NCI-H1694 treated with DMSO at 0.1 percent for 48 hours (cell line): ENCODE measurements around the gene PRRG1.
"Not testable (repeated sequence)": the region's sequence is repeated elsewhere in the genome, so short reads cannot be mapped to it uniquely, and the experiment has no call there.

Source experiments
- DNase-seq: peaks from one replicate; lab custom pipeline; 2025; lab: John Stamatoyannopoulos, UW

PRRG1 gene

DNA sequence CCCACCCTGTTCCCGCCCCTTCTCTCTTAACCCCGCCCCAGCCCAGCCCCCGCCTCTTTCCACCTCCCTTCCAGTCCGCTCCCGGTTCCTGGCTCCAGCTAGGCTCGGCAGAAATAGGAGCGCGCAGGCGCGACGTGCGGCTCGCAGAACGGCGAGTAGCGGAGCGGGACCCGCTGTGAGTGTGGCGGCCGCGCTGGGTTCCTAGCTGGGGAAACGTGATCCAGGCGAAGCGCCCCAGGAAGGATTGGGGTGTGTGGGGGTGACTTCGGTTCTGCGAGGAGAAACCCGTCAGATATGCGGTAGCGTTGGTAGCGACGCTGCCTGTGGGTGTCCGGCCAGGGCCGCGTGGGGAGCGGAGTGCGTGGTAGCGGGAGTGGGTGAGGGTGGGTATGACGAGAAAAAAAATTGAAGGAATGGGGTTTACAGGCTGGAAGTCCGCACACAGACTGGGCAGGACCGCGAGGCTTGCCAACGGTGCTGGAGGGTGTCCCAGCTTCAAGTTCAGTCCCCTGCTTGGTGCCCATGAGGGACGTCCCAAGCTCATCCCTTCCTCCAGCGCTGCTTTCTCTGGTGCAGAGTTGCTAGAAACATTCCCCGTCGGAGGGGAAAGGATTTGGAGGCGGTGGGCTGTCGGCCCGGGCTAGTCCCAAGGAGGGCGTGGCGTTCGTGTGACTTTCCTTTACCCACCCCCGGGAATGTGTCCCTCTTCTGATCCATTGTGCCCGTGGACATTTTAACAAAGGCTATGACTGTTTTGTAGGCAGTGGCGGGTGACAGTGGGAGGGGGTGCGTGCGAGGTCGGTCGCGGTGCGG lies at the start of gene PRRG1:
Gene PRRG1, plus strand, starts transcription at position 144 of the 813 bp plus-strand sequence. CDS start 56,886 bp downstream, outside the sequence.
- peak; percentile 51 for DNase-seq

DNA sequence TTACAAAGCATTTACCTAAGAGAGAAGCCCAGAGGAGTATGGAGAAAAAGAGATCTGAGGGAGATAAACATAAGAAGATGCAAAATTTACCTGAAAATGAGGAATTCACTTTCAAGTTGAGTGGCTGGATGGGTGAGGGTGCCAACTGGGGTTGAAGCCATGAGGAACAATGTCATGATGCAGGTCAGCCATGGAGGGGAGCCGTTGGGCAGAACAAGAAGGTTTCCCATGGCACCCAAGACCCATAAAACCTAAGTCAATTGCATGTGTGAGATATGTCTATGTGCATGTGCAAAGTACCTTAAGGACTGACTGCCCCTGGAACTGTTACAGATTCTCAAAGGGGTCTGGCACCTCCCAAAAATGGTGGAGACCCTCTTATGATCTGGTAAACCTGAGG lies 46.6 kb upstream of the PRRG1 start:
- DNase-seq = peak; percentile 20

DNA sequence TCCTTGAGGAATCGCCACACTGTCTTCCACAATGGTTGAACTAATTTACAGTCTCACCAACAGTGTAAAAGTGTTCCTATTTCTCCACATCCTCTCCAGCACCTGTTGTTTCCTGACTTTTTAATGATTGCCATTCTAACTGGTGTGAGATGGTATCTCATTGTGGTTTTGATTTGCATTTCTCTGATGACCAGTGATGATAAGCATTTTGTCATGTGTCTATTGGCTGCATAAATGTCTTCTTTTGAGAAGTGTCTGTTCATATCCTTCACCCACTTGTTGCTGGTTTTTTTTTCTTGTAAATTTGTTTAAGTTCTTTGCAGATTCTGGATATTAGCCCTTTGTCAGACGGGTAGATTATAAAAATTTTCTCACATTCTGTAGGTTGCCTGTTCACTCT lies 43.9 kb upstream of the PRRG1 start:
- DNase-seq = not testable (repeated sequence)

DNA sequence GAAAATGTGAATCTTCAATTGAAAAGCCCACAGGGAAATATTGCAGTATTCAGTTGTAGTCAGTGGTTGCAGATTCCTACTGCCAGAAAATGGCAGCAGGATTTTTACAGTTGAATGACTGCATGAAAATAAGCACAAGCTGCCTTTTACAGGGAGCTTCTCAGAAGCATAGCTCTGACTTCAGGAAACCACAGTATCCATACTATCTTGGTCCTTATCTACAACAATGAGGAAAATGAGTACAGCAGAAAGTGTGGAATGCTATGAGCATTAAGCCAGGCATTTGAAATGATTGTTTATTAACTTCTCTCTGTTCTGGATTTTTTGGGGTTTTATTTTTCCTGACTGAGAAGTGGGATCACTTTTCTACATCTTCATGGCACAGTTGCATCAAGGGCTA lies 34.6 kb upstream of the PRRG1 start:
- no peak for DNase-seq

DNA sequence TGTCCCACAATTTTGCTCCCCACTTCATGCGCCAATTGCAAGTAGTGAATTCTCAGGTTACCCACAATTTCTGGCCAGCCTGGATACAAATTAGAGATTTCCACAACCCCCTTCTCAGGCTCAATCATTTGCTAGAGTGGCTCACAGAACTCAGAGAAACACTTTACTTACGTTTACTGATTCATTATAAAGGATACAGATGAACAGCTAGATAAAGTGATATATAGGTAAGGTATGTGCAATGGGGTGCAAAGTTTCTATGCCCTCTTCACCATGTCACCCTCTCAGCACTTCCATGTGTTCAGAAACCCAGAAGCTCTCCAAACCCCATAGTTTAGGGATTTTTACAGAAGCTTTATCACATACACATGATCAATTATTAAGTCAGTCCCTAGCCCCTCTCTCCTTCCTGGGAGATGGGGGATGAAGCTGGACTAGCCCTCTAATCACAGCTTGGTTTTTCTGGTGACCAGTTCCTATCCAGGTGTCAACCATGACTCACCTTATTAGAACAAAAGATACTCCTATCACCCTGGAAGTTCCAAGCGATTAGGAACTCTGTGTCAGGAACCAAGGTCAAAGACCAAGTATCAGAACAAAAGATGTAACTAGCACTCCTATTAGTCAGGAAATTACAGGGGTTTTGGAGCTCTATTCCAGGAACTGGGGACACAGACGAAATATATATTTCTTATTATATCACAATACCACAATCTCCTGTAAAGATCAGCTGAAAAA lies 33.5 kb upstream of the PRRG1 start:
- no peak for DNase-seq

DNA sequence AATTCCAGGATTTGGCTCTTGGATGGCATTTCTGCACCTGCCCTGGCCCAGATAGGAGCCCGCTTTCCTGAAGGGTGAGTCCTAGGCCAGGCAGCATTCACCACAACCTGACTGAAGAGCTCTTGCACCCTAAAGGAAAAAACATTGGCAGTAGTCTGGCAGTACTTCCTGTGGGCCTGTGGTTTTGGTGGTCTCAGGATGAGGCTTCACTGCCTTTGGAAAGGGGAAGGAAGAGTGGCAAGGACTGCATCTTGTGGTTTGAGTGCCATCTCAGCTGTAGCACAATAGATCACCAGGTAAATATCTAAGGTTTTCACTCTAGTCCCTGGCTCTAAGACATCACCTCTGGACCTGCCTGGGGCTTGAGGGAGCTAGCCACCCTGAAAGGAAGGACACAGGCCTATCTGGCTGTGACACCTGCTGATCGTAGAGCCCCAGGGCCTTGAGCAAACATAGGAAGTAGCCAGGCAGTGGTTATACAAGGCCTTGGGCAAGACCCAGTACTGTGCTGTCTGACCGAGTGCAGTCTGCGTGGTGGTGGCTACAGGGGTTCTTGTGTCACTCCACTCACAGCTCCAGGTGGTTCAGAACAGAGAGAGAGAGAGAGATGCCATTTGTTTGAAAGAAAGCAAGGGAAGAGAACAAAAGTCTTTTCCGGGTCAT lies 28.5 kb upstream of the PRRG1 start:
- no peak for DNase-seq

DNA sequence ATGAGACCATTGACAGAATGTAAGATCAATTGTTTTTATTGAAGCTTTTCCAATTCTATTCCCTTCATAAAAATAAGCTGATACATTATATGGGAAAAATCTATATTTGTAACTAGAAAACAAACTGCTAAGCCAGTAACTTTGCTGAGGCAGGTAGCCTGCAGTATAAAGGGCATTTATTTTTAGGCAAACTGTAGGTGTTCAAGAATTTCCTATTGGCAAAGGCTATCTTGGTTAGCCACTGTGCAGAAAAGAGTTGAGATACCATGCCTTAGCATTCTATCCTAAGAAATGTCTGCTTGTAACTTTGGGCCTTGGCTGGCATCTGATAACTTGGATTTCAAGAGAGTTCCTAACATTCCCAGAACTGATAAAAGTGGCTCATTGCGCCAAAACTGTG lies 18.5 kb upstream of the PRRG1 start:
- DNase-seq = no peak

DNA sequence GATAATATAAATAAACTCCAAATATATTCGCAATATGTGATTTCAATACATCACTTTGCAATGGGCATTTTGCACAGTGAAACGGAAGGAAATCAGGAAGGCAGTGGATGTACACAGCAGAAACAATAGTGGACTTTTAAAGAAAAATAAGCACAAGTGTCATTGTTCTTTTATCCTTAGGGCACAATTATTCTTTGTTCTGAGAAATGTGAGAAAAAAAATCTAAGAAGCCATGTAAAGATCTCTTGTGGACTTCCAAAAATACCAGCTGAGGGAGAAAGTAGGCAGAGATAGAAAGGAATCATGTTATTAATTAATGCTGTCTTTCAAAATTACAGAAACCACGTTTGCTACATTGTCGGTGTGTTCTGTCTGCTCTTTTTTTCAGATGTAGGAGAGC lies 17.6 kb upstream of the PRRG1 start:
- no peak for DNase-seq

DNA sequence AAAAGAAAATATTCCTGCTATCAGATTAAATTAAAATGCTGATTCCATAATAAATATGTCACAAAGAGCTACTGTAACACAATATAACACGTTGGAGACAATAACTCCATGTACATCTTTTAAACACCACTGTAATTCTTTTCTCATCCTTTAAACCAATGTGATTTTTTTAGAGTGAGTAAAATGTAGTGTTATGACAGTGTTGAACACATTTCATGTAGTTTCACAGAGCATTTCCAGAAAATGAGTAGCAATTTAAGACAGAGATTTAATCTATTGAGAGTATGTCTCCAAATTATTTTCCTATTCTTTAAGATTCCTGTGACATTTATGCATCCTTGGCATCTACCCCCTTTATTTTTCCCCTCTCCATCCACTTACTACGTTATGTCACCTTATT lies 17.1 kb upstream of the PRRG1 start:
- DNase-seq = no peak

DNA sequence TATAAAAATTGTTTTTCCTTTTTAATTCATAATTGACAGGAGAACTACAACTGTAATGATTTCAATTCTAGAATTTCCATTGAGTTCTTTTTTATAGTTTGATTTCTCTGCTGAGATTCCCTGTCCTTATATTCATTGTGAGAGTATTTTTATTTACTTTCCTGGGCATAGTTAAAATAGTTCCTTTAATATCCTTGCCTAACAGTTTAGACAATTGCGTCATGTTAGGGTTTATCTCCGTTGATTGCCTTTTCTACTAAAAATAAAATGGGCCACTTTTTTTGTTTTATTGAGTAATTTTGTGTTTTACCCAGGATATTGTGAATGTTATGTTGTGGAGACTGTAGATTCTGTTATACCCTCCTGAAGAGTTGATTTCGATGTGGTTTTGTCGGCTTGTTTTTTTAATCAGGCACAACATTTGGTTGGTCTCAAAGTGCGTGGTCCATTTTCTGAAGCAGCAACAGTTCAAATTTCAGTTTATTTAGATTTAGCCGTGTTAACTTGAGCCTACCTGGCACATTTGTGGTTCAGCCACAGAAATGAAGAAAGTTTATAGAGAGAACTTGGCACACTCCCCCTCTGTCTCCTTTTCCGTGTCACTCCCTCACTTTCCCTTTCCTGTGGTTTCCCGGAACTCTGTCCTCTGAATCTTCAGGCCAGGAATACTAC lies 16.0 kb upstream of the PRRG1 start:
- DNase-seq = no peak

DNA sequence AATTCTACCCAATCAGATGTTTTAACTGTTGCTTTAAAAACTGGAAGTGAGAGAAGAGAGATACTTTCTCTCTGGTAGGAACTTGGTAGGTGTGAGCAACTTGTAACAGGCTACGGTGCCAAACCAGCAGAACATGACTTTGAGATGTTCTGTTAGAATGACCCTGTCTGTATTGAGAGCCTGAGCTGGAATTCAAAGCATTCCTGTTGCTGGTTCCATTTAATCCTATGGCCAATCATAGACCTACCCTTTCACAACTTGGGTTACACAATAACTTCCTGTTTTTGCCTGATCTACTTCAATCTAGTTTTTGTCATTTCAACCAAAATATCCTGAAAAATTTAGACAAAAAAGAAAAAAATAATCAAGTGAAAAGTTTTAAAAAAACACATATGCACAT lies 1.7 kb upstream of the PRRG1 start:
- no peak for DNase-seq

DNA sequence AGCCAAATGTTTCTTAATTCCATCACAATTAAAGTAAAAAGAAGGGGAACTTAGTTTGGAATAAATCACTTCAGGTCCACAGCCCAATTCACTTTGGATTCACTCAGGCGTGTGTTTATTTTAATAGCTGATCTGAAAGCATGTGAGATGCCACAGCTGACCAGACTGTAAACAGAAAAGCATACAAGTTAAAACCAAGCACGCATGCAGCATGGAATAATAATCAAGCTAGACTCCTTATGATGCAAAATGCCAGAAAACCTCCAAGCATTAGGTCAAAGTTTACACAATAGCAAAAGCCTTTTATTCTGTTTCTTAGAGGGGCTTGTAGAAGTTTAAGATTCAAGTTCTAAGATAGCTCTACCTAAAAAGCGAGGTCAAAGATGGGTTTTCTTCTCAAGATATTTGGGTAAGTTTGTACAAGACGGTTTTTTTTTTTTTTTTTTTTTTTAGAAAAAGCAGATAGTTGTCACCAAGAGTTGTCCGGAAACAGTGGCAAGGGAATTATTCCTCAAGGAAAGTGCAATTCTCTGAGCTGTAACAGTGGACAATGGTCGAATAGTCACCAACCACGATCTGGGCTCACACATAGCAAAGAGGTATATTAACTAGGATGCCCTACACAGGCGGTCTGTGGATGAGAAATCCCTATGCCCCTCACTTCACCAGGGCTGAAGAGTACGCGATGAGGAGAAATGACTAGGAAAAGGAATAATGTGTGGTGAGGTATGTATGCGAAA lies 763 bp upstream of the PRRG1 start:
- no peak for DNase-seq

DNA sequence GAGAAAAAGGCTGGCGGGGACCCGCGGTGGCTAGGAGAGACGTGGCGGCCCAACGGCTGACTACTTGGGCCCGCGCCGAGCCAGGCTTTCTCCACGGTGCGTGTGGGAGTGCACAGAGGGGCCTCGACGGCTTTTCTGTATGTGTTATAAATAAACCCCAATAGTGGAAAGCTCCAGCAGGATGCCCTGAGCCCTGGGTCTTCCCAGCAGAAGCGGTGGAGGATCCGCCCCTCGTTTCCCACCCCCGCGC lies 268 bp upstream of the PRRG1 start:
- no peak for DNase-seq

DNA sequence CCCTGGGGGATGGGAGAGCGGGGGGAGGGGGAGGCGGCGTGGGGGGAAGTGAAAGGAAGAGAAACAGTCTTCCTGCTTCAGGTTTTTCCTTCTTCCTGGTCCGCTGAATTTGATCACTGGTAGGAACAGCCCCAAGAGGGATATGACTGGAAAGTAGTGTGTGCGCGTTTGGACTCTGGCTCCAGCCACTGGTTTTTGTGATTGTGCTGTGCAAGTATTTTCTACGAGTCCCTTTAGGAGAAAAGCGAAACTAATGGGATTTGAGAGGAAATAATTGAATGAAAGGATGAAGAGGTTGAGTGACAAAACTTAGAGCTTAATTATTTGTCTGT lies 836 bp downstream of the PRRG1 start:
- DNase-seq = peak; percentile 12

DNA sequence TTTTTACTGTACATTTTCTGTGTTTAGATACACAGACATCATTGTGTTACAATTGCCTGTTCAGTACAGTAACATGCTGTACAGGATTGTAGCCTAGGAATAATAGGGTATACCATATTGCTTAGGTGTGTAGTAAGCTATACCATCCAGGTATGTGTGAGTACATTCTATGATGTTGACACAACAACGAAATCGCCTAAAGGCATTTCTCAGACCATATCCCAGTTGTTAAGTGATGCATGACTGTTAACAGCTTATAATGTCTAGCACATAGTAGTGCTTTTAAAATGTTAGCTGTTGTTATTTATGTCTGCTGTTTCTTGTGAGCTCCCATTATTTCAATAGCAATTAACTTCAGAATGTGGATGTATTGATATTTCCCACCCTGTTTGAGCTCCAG lies 4.5 kb downstream of the PRRG1 start:
- no peak for DNase-seq

DNA sequence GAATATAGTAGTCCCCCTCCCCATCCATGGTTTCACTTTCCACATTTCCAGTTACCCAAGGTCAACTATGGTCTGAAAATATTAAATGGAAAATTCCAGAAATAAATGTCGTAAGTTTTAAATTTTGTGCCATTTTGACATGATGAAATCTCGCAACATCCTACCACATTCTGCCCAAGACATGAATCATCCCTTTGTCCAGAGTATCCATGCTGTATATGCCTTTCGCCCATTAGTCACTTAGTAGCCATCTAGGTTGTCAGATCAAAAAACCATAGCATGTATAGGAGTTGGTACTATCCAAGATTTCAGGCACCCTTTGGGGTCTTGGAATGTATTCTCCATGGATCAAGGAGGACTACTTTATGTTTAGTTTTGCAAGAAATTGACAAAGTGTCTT lies 8.3 kb downstream of the PRRG1 start:
- no peak for DNase-seq

DNA sequence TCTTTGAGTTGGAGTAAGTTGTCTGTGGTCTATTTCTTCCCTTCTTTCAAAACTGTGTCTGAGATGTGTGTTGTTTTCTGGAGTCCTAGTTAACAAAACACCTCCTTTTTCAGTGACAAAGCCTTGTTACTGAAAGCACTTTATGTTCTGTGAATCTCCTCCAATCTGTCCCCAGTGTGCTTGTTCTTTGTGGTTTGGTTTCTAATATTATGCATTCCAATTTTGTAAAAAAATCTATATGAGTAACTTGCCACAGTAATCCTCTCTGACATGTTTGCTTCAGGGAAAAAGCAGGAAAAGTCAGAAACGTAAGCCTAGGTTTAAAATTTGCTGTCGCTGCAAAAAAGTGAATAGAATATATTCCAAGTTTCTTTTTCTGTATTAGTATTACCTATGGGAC lies 12.4 kb downstream of the PRRG1 start:
- DNase-seq = no peak

DNA sequence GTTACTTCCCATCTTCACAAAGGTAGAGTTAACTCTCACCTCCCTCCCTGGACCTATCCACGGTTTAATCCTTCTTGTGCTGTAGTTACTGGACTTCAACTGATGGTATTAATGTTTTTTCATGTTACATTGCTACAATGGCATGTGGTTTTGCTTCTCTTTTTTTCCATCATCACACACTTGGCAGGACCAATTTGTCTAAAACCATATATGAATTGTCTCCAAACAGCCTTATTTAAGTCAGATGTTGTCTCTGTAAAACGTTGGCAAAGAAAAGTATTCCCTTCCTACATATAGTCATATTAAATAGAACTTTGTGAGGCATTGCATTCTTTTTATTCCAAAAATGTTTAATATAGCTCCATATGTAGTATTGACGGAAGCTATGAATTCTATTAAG lies 15.5 kb downstream of the PRRG1 start:
- DNase-seq = no peak

DNA sequence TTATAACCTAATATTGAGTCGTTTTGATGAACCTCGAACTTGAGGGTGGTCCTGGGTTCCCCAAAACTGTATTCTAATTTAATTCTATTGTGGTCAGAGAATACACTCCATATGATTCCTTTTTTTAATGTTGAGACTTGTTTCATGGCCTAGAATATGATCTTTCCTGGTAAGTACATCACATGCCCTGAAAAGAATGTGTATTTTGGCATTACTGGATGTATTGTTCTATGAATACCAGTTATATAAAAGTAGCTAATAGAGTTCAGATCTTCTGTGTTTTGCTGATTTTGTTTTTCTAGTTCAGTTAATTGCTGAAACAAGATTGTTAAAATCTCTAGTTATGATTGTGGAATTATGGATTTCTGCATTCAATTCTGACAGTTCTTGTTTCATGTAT lies 18.8 kb downstream of the PRRG1 start:
- no peak for DNase-seq

DNA sequence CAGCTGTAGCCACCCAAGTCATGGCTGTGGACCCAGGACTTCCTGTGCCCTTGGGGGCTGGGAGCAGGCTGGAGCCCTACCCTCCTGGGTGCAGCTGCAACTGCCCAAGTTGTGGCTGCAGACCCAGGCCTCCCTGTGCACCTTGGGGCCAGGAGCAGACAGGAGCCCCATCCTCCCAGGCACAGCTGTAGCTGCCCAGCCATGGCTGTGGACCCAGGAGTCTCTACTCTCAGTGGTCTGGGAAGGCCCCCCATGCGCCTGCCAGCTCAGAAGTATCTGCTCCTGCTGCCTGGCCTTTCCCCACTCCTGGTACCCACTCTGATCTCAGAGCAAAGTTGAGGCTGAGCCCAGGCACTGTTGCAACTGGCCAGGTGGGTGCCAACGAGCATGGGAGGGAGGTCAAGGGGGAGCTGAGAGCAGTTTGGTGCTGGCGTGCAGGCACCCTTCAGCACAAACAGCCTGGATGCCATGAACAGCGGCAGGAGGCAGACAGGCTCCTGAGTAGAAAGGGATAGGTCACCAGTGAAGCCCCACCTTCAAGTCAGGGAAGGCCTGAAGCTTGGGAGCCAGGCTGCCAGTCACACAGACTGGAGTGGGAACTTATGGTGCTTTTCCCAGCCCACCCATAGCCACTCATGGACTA lies 21.5 kb downstream of the PRRG1 start:
- no peak for DNase-seq

DNA sequence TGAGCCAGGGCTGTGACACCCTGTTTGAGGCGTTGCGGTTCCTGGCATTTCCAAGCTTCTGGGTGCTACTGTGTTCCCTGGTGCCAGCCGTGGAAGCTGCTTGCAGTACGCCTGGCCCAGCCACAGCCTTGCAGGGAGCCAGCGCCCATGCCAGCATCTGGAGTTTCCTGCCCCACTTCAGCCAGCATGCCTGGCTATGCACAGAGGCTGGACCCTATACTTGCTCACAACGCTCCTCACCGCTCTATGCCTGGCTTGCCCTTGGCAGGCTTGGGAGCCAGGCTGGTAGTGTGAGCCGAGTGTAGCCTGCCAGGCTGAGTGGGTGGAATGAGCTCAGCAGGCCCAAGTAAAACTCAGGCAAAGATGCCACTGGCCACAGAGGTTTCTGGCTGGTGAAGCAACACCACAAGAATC lies 22.4 kb downstream of the PRRG1 start:
- no peak for DNase-seq

DNA sequence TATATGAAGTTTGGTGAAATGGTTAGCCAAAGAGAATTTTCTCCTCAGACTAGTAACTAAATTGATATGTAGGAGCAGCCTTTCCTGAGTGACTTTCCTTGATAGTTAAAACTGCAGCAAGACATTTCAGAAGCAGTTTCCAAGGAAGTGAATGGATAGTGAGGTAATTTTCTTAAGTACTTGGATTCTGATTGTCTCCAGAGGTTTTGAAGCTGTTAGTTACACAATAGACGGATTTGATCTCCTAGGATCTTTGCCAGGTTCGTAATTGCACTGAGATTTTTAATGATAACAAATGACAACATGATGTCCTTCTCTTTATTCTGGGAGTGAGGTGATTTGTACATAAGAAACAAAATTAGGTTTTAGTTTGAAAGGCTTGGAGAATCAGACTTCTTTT lies 29.2 kb downstream of the PRRG1 start:
- DNase-seq = no peak
